Suprapubic skin (tissue), 3 donors: Measurements from ENCODE around the gene SCFD2.

Experiments used
- EP300 ChIP-seq: sonication (generic); formaldehyde crosslinking; IDR thresholded peaks from one replicate; pipeline ENCODE4 v1.6.1; 2017; ENCODE audit warnings: antibody characterized with exemption
- POLR2A ChIP-seq, 2 donors: fragments of 450-650 bp; IDR thresholded peaks; one replicate each; pipeline ENCODE4 v1.6.1; 2017; ENCODE audit warnings: antibody characterized with exemption in 2 of 2, mild to moderate bottlenecking in 2 of 2, moderate library complexity in 2 of 2
- TF ChIP-seq, protein P1 (sequence below), 2 donors: fragments of 200-600 bp in 1 of 2; fragments of 450-650 bp in 1 of 2; sonication (generic) in 1 of 2; IDR thresholded peaks; one replicate each; pipeline ENCODE4 v1.5.1; 2016 to 2019; ENCODE audit warnings: antibody characterized with exemption in 2 of 2, mild to moderate bottlenecking in 1 of 2, moderate library complexity in 1 of 2

DNA sequence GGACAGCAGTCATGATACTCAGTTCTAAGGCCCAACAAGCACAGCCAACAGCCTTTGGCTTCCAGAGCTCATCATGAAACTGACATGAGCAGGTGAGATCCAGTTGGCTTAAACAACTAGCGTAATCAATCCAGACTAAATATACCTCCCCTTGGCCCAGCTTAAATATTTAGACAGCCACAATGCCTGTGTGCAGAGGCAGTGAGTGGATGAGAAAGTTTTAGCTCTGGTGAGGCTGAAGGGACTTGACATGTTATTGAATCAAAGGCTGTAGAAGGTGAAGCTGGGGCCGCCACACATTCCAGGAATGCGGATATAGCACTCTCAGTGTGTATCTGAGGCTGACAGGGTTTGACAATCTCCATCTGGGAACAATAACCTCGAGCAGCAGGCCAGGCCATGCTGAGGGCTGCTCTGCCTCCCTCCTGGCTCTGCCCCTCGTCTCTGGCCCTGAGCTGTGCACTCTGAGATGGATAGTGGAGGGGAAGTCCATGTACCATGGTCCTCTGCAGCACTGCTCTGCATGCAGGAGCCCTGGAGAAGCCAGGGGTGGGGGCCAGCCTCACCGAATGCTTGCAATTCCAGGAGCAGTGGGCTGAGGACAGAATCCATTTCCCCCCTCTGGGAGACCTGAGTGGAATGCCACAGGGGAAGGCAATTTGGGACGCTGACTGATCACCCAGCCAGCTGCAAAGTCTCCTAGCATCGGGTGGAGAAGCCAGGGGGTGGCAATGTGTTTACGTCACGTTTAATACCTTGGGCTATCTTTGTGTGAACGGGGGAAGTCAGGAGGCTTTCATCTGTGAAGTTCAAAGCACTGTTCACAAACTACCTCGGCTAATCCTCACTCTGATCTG lies 541.0 kb downstream of the SCFD2 start:
- TF ChIP-seq, protein P1, sequence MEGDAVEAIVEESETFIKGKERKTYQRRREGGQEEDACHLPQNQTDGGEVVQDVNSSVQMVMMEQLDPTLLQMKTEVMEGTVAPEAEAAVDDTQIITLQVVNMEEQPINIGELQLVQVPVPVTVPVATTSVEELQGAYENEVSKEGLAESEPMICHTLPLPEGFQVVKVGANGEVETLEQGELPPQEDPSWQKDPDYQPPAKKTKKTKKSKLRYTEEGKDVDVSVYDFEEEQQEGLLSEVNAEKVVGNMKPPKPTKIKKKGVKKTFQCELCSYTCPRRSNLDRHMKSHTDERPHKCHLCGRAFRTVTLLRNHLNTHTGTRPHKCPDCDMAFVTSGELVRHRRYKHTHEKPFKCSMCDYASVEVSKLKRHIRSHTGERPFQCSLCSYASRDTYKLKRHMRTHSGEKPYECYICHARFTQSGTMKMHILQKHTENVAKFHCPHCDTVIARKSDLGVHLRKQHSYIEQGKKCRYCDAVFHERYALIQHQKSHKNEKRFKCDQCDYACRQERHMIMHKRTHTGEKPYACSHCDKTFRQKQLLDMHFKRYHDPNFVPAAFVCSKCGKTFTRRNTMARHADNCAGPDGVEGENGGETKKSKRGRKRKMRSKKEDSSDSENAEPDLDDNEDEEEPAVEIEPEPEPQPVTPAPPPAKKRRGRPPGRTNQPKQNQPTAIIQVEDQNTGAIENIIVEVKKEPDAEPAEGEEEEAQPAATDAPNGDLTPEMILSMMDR (IDR thresholded peaks at IDR 0.05) = no peak
- TF ChIP-seq POLR2A (IDR thresholded peaks at IDR 0.05) (no peak), EP300 (no peak)
